ENCODE measurements around the gene ZBTB49.
A peak's percentile ranks its signal among the peaks of the same experiment; 100 is the strongest.
"Not testable (repeated sequence)": the region's sequence is repeated elsewhere in the genome, so short reads cannot be mapped to it uniquely, and the experiment has no call there.

Gene ZBTB49, protein sequence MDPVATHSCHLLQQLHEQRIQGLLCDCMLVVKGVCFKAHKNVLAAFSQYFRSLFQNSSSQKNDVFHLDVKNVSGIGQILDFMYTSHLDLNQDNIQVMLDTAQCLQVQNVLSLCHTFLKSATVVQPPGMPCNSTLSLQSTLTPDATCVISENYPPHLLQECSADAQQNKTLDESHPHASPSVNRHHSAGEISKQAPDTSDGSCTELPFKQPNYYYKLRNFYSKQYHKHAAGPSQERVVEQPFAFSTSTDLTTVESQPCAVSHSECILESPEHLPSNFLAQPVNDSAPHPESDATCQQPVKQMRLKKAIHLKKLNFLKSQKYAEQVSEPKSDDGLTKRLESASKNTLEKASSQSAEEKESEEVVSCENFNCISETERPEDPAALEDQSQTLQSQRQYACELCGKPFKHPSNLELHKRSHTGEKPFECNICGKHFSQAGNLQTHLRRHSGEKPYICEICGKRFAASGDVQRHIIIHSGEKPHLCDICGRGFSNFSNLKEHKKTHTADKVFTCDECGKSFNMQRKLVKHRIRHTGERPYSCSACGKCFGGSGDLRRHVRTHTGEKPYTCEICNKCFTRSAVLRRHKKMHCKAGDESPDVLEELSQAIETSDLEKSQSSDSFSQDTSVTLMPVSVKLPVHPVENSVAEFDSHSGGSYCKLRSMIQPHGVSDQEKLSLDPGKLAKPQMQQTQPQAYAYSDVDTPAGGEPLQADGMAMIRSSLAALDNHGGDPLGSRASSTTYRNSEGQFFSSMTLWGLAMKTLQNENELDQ

GRCh38 chr4:4289941-4290850, at the start of gene ZBTB49, which contains the start of gene LYAR:
ZBTB49 (plus strand) TSS chr4:4290251; CDS start chr4:4299946, 9,695 bp downstream.
LYAR (minus strand) TSS chr4:4290154; CDS start chr4:4283742, 6,412 bp downstream.
- DNase-seq: peak; percentile 37

- DNase-seq: no peak
These were observed 44.9 kb upstream of the ZBTB49 start for GRCh38 chr4:4245172-4245571.

DNA sequence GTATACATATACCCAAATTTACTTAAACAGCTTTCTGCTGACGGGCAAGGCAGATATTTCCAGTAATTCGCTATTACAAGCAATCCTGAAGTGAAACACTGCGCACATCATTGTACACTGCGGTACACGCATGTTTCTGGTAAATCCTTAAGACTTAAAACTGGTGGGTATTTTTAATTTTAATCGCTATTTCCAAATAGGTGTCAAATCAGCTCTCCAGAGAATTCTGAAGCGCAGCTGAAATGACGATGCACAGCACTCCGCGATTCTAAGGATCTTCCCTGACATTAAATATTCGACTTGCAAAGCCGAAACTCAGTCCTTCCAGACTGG, 42.4 kb upstream of the ZBTB49 start:
- peak; percentile 18 for DNase-seq

DNA sequence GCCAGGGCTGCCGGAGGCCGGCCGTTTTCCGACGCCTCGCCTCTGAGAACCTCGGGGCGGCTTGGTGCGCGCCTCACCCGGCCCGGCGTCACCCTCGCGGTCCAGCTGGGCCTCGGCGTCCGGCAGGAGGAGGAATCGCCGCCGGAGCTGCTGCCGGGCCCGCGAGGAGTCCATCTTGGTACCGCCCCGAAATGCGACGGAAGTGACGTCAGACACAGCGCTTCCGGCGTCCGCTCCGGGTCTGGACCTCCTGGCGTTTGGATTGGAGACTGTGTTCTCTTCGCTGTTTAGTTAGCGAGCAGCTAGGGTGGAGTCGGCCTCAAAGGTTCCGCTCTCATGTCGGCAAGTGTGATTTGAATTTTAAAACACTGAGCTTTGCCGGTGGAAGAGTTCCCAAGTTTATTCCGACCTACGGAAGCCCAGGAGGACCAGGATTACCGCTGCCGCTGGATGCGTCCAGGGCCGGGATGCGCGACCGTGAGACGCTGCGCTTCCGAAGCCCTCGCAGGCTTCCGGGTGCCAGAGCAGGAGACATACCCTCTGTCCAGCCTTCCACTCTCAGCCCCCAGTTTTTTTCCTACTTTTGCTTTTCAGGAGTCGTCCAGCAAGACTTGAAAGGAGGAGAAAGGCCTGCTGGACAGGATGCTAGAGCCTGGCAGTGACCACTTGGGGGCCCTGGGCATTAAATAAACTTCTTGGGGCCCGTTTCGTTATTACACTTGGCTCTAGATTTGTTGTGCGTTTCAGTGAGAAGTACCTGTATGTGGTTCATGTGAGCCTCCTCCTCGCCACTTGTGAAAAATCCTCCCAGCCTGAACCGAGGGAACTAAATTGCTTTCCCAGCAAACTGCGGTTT, 41.8 kb upstream of the ZBTB49 start, which contains the start of gene TMEM128:
TMEM128 (minus strand) TSS at position 195 of the 856 bp plus-strand sequence; CDS start at position 174, 21 bp downstream.
- DNase-seq: peak; percentile 67

- DNase-seq: no peak
These were observed 41.2 kb upstream of the ZBTB49 start for GRCh38 chr4:4248885-4249203.

GRCh38 chr4:4249342-4249741, 40.7 kb upstream of the ZBTB49 start:
- DNase-seq: not testable (repeated sequence)

- DNase-seq: no peak
These were observed 40.2 kb upstream of the ZBTB49 start for GRCh38 chr4:4249866-4250265.

- no peak for DNase-seq
These were observed 35.9 kb upstream of the ZBTB49 start for GRCh38 chr4:4254199-4254598.

GRCh38 chr4:4254666-4255065, 35.4 kb upstream of the ZBTB49 start:
- DNase-seq: no peak

DNA sequence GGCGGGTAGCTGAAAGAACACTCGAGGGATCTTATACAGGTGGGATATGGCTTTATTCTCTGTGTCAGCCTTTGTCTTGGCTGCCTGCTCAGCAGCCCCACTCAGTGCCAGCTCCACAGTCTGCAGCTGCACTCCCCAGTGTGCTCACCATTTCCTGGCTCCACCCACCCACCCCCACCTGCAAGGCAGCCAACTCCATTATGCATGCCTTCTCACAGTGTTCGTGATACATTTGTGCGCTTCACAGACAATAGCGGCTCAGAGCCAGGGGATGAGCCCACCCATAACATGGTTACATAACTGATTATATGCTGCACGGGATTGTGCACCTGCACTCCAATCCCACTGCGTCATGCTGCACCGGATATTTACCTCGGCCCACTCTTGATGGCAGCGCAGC, 33.3 kb upstream of the ZBTB49 start:
- DNase-seq: no peak

DNA sequence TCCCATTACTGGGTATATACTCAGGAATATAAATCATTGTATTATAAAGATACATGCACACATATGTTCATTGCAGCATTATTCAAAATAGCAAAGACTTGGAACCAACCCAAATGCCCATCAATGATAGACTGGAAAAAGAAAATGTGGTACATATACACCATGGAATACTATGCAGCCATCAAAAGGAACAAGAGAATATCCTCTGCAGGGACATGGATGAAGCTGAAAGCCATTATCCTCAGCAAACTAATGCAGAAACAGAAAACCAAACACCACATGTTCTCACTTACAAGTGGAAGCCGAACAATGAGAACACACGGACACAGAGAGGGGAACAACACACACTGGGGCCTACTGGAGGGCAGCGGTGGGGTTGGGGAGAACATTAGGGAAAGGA, 32.3 kb upstream of the ZBTB49 start:
- DNase-seq: not testable (repeated sequence)

GRCh38 chr4:4259484-4260100, 30.5 kb upstream of the ZBTB49 start:
- no peak for DNase-seq

DNA sequence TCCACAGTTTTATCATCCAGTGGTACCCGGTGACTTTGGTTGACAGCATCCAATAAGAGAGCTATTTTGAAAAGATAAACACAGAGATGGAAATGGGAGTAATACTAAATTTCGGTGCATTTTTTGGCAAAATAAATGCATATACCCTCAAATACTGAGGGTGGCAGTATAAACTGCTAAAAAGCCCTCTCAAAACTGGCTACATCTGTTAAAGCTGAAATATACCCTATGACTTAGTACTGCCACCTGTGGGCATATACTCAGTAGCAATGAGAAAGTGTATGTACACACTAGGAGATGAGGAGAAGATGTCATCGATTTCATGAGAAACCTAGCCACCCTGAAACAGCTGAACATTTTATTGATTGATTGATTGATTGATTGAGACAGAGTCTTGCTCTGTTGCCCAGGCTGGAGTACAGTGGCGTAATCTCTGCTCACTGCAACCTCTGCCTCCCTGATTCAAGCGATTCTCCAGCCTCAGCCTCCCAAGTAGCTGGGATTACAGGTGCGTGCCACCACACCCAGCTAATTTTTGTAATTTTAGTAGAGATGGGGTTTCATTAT, 29.8 kb upstream of the ZBTB49 start:
- peak; percentile 43 for DNase-seq

DNA sequence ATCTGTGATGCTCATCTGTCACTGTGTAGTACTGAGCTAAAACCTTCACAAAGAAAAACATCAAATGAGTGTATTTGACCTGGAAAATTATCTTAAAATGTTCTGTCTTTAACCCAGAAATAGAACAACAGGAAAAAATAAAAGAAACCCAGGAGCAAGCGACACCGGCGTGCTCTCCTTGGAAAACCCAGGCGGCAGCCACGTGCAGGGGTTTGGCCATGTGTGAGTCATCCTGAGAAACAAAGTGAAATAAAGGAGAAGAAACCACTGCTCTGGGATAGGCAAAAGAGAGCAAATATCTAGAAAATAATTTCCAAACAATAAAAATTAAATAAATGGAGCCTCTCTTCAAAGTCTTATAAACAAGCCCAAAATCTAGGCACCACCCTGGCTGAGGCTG, 22.1 kb upstream of the ZBTB49 start:
- DNase-seq: no peak

DNA sequence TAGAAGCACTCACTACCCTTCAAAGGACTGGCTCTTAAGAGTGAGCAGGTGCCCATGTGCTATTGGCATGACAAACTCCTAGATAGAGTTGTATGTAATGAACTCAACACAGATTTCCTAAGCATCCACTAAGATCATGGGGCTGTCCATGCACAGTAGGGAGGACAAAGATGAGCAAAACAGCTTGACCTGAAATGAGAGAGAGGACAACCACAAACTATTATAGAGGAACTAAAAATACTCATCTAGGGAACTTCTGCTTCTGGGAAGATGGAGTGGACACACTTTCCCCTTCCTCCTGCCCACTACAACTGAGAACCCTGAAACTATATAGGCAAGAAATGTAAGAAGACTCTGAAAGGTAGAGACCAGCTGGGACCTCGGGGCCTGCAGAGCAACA, 21.3 kb upstream of the ZBTB49 start:
- no peak for DNase-seq

DNA sequence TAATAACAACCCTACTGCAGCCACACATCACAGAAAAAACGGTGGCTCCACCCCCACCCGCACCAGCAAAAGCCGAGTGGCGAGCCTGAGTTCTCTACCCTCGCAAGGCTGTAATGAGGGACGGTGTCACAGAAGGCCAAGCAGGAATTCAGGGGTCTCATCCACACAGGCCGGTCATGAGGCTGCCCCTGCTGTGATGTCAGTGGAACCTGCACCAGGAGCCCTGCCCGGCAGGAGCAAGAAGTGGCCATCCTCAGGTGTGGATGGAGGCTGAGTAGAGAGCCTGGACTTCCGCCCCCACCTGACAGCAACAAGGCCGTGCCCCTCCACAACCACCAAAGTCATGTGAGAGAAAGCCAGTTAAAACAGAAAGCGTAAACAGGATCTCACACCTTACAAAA, 20.7 kb upstream of the ZBTB49 start:
- no peak for DNase-seq

- DNase-seq: no peak
These were observed 20.2 kb upstream of the ZBTB49 start for GRCh38 chr4:4269856-4270255.

DNA sequence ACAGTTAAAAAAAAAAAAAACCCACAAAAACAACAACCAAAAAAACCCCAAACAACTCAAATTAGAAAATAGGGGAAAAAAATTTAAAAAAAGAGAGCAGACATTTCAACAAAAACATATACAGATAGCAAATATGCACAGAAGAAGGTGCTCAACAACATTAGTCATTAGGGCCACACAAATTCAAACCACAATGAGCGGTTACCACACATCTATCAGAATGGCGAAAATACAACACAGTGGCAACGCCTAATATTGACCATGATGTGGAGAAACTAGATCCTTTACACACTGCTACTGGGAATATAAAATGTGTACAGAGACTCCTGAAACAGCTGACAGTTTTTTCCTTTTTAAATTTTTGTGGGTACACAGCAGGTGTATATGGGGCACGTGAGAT, 19.5 kb upstream of the ZBTB49 start:
- no peak for DNase-seq

DNA sequence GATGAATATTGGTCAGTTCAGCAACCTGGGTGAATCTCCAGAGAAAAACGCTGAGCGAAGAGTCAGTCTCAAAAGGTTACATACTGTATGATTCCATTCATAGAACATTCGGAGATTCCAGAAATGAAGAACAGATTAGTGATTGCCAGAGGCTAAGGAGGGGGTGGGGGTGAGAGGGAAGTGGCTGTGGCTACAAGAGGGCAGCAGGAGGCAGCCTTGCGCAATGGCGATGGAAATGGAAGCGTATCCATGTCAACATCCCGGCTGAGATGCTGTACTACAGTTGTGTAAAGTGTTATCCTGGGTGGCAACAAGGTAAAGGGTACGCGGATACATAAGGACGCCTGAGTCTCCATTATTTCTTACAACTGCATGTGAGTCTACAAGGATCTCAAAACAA, 18.1 kb upstream of the ZBTB49 start:
- no peak for DNase-seq

- no peak for DNase-seq
These were observed 15.8 kb upstream of the ZBTB49 start for GRCh38 chr4:4274226-4274625.

DNA sequence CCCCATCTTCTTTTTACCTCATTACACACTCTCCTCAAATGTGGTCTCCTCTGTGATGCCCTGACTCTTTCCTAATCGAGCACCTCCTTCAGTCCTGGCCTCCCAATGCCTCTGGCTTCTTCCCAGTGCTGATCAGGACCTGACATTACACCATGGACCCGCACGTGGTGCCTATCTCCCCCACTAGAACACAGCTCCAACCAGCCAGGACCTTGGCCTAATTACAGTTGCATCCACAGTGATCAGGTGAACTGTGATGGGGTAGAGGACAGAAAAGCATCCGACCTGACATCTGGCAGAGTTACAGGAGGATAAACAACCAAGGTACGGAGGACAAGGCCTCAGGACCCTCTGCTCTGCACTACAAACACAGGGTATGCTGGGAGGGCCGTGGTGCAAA, 12.5 kb upstream of the ZBTB49 start:
- DNase-seq: no peak

Measured in NCI-H1694 (cell line).